Measurements from ENCODE around the gene TAS2R1. TPM values are rescaled to one million over a fixed set of nuclear protein-coding genes. Genes with fewer than 3 reads are reported as not detected.
A peak's percentile ranks its signal among the peaks of the same experiment; 100 is the strongest.
"Not testable (repeated sequence)": the region's sequence is repeated elsewhere in the genome, so short reads cannot be mapped to it uniquely, and the experiment has no call there.

TAS2R1 gene
- total RNA-seq, 1 experiment from 2014 or later, result not detected

GRCh38 chr5:9605041-9605838, 24.9 kb downstream of the TAS2R1 start:
- DNase-seq, result no peak

DNA sequence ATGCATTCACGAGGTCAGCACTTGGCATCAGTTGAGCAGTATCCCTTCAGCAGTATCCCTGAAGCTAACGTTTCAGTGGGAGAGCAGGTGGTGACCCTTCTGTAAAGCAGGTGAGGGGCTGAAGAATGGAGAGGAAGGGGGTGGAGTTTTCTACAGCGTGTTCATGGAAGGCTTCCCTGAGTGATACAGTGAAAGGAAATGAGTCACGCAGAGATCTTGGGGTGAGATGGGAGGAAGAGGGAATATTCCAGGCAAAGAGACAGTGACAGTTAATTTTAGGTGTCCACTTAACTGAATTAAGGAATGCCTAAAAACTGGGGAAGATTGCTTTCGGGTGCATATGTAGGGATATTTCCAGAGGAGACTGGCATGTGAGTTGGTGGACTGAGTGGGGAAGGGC, 25.7 kb downstream of the TAS2R1 start:
- H3K4me3 ChIP-seq, result no peak overlapping the region
- DNase-seq, result no peak
- no peaks in the 10 kb centered on the region for H3K36me3 ChIP-seq
- no peaks in the 10 kb centered on the region for H3K9me3 ChIP-seq
- no peaks in the 10 kb centered on the region for H3K27me3 ChIP-seq

More at GRCh38 chr5:9605041-9605838, 24.9 kb downstream of the TAS2R1 start:
- Histone ChIP-seq H3K9me3 (no peaks in the 10 kb centered on the region), H3K27me3 (no peaks in the 10 kb centered on the region), H3K36me3 (no peaks in the 10 kb centered on the region), H3K4me3 (no peak overlapping the region)

GRCh38 chr5:9601055-9601739, 29.0 kb downstream of the TAS2R1 start:
- H3K27me3 ChIP-seq, result no peaks in the 10 kb centered on the region
- no peak overlapping the region for H3K4me3 ChIP-seq
- no peaks in the 10 kb centered on the region for H3K36me3 ChIP-seq
- H3K9me3 ChIP-seq, result no peaks in the 10 kb centered on the region
- peak; percentile 11 for DNase-seq

DNA sequence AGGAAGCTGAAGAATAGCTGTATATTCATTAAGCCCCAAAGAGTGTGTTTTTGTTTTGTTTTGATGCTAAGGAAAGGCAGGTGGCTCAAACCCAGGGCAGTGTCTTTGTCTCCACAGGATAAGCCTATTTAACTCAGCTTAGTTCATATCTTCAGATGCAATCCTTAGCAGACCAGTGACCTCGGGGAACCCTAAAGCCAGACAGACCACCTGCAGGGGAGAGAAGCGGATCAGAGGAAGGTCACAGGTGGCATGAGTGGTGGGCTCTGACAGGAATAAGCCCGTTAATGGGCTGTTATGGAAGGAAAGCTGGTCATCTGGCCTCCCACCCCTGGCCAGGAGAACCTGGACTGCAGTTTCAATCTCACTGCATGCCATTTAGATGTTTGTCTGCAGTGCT, 30.8 kb downstream of the TAS2R1 start:
- no peaks in the 10 kb centered on the region for H3K27me3 ChIP-seq
- no peaks in the 10 kb centered on the region for H3K36me3 ChIP-seq
- no peak overlapping the region for H3K4me3 ChIP-seq
- no peaks in the 10 kb centered on the region for H3K9me3 ChIP-seq
- no peak for DNase-seq

DNA sequence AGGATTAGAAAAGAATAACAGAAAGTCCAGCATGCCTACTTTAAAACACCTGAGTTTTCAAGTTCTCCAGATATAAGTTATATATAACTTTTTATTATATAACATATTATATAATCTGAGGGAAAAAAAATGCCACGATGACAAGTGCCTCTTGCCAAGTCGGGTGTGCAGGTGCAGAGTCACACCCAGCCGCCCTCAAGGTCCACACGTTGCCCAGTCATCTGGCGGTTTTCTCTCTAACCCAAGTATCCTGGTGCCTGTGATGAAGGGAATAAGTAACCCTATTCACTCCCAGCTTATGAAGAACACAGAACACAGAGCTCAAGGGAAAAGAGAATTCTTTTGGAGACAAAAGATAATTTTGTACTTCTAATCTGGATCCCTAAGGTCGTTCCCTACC, 31.8 kb downstream of the TAS2R1 start:
- not testable (repeated sequence) for H3K9me3 ChIP-seq, H3K4me3 ChIP-seq, DNase-seq, H3K36me3 ChIP-seq, H3K27me3 ChIP-seq

GRCh38 chr5:9597322-9597721, 32.8 kb downstream of the TAS2R1 start:
- H3K36me3 ChIP-seq, DNase-seq, H3K27me3 ChIP-seq, H3K4me3 ChIP-seq, H3K9me3 ChIP-seq: not testable (repeated sequence)

GRCh38 chr5:9596824-9597223, 33.3 kb downstream of the TAS2R1 start:
- no peak overlapping the region for H3K4me3 ChIP-seq
- DNase-seq, result no peak

GRCh38 chr5:9596171-9596780, 33.9 kb downstream of the TAS2R1 start:
- Histone ChIP-seq H3K27me3 (no peaks in the 10 kb centered on the region), H3K4me3 (peak overlapping the region; percentile 24), H3K36me3 (no peaks in the 10 kb centered on the region), H3K9me3 (no peaks in the 10 kb centered on the region)
- DNase-seq, result peak; percentile 38

More at GRCh38 chr5:9596824-9597223, 33.3 kb downstream of the TAS2R1 start:
- H3K27me3 ChIP-seq, result no peaks in the 10 kb centered on the region
- no peaks in the 10 kb centered on the region for H3K9me3 ChIP-seq
- H3K36me3 ChIP-seq, result no peaks in the 10 kb centered on the region

DNA sequence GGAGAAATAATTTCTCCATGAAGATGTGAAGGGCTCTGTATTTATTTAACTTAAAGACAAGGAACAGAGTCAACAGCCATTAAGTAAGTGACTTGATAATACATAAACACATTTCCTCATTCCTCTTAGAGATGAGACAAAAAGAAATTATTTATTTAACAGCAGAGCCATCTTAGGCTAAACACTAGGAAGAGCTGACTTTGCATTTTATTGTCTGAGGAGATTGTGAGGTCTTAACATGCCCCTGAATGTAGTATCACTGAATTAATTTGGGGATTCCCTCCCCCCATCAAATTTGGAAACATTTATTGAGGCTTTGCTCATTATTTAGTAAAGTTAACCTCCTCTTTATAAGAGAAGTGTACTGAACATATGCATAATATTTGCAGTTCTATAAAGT, 35.2 kb downstream of the TAS2R1 start:
- Histone ChIP-seq H3K27me3 (no peaks in the 10 kb centered on the region), H3K36me3 (no peaks in the 10 kb centered on the region), H3K4me3 (no peak overlapping the region), H3K9me3 (no peaks in the 10 kb centered on the region)
- no peak for DNase-seq

GRCh38 chr5:9589049-9589835, 40.9 kb downstream of the TAS2R1 start:
- Histone ChIP-seq H3K27me3 (no peaks in the 10 kb centered on the region), H3K9me3 (no peaks in the 10 kb centered on the region), H3K36me3 (no peaks in the 10 kb centered on the region), H3K4me3 (no peak overlapping the region)
- no peak for DNase-seq

DNA sequence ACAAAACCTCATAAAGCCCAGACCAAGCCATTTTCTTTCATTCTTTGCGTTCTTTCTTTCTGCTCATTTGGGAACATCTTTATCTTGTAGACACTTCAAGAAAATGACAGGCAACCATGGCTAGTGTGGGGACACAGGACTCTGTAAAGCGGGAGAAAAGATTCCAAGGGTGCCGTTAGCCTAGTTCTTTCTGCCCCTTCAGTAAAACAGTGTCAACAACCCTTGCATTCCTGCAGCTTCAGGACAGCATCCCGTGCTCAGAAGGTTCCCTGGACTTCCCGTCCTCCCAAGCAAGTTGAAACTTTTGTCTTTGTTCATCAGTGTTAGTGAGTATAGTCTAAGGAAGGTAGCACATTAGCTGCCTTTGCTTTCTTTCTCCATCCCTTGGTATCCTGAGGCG, 41.9 kb downstream of the TAS2R1 start:
- no peak for DNase-seq
- no peak overlapping the region for H3K4me3 ChIP-seq
- no peaks in the 10 kb centered on the region for H3K36me3 ChIP-seq
- no peaks in the 10 kb centered on the region for H3K9me3 ChIP-seq
- no peaks in the 10 kb centered on the region for H3K27me3 ChIP-seq

DNA sequence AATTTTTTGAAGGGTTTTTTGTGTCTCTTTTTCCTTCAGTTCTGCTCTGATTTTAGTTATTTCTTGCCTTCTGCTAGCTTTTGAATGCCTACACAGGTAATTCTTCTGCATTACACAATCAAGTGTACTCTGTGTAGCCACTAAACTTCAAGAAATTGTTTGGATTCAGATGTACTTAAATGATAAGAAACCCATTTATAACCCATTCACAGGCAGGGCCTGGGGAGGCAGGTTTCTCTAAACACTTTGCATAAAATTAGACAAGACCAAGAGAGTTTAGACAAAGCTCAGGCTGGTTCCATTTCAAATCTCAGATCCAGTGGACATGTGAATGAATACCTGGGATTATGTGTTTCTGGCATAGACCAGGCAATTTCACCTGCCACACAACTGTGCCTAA, 43.0 kb downstream of the TAS2R1 start:
- Histone ChIP-seq H3K36me3 (no peaks in the 10 kb centered on the region), H3K27me3 (no peaks in the 10 kb centered on the region)

GRCh38 chr5:9582406-9582805, 47.7 kb downstream of the TAS2R1 start:
- Histone ChIP-seq H3K4me3 (no peak overlapping the region), H3K27me3 (no peaks in the 10 kb centered on the region), H3K36me3 (no peaks in the 10 kb centered on the region), H3K9me3 (no peaks in the 10 kb centered on the region)
- no peak for DNase-seq

More for the DNA sequence above, 43.0 kb downstream of the TAS2R1 start:
- Histone ChIP-seq H3K4me3 (no peak overlapping the region), H3K9me3 (no peaks in the 10 kb centered on the region)
- no peak for DNase-seq

Other genes starting within 250 kb of the TAS2R1 start
- gene SEMA5A, start 84.3 kb downstream of the TAS2R1 start, total RNA-seq (2014; rRNA removed; shearing (Covaris generic); ENCODE audit: low replicate concordance), result 22.3 and 27.9 TPM in 2 replicates

Measured in MG63 (cell line).